ENCODE measurements around the gene SPPL3.
A peak's percentile ranks its signal among the peaks of the same experiment; 100 is the strongest.
"Not testable (repeated sequence)": the region's sequence is repeated elsewhere in the genome, so short reads cannot be mapped to it uniquely, and the experiment has no call there.

SPPL3 gene

DNA sequence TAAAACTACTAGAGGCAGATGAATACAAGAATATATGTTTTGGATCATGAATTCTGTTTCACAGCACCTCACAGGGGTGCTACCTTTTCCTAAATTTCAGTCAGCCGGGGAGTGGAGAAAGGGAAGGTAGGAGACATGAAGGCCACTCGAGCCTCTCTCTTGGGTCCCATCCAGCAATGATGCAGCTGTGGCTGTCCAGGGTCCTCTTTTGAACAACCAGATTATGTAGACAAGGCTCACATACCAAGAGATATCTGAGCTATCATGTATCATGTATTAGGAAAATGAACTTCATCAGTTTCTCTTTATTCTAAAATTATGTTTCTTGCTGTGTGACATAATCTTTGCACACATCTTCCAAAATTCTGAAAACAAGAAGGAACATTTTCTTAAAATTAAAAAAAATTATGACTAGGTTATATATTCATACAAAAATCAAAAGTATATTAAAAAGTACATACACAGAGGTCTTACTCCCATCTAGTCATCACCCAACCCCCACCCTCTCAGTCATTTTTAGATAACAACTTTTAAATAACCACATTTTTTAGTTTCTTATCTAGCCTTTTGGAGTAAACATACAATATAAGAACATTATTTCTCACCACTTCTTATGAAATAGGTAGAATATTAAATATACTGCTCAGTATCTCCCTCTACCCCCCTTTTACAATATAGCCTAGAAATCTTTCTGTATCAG lies 89.8 kb downstream of the SPPL3 start:
- no peak for DNase-seq

DNA sequence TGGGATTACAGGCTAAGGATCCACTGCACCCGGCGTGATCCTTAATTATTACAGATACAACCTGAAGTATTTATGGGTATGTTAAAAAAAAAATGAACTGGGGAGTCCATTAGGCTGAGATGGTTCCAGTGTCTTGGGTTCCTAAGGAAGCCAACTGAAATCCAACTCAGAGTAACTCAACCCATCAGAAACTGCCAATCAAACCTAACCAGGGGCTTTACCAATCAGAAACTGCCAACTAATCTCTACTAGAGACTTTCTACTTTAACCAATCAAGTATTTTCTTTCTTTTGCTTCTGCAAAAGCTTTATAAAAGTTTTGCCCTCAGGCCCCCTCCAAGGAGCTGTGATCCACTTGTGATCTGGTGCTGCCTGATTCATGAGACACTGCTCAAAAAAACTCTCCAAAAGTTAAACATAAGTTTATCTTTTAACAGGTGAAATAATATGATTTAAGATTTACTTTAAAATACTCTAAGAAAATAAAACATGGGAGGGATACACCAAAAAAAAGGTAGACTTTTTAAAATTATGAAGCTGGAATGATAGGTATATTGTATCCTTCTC lies 90.5 kb downstream of the SPPL3 start:
- DNase-seq = no peak

DNA sequence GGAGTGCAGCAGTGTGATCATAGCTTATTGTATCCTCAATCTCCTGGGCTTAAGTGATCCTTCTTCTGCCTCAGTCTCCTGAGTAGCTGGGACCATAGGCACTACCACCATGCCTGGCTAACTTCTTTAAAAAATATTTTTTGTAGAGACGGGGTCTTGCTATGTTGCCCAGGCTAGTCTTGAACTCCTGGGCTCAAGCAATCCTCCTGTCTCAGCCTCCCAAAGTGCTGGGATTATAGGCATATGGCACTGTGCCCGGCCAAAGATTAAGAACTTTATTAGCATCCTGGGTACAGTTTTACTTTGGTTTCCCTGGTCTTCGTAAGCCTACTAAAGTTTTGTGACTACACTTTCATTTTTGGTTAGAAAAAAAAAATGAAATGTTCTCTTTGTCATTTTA lies 94.1 kb downstream of the SPPL3 start:
- DNase-seq = no peak

DNA sequence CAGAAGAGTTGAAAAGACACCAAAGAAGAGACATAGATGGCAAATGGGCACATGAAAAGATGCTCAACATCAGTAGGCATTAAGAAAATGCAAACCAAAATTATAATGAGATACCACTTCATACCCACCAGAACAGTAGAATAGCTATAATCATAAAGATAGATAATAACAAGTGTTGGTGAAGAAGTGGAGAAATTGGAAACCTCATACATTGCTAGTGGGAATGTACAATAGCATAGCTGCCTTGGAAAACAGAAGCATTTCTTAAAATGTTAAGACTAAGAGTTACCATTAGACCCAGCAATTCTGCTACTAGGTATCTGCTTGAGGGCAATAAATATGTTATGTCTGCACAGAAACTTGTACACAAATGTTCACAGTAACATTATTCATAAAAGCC lies 99.7 kb downstream of the SPPL3 start:
- no peak for DNase-seq

DNA sequence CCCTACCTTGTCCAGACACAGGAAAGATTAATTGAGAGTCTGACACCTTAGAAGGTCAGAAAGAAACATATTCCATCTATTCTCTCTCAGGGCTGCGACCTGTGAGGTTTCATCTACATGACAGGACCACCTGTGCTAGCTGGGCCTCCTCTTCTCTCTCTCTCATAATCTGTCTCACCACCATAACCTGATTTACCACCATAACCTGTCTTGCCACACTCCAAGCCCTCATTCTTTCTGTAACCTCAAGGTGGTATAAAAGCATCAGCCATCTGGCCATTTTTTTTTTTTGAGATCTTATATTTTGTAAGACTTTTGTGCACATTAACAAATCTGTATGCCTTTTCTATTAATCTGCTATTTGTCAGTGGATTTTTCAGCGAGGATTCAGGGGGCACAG lies 103.0 kb downstream of the SPPL3 start:
- no peak for DNase-seq

DNA sequence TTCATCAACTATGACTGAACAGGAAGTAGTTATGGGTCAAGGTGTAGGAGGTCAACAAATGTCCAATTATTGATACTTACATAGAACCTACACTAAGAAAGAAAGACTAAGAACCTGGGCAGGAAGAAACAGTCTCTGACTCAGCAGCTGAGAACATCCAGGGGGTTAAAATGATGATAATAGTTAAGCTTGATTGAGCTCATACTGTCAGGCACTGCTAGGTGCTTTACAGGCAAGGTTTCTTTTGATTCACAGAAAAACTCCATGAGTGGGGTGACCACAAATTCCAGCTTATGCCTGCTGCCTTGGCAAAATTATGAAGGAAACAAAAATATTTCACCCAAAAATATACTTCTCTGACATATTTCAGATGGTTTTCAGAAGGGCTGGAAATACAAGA lies 103.5 kb downstream of the SPPL3 start:
- no peak for DNase-seq

DNA sequence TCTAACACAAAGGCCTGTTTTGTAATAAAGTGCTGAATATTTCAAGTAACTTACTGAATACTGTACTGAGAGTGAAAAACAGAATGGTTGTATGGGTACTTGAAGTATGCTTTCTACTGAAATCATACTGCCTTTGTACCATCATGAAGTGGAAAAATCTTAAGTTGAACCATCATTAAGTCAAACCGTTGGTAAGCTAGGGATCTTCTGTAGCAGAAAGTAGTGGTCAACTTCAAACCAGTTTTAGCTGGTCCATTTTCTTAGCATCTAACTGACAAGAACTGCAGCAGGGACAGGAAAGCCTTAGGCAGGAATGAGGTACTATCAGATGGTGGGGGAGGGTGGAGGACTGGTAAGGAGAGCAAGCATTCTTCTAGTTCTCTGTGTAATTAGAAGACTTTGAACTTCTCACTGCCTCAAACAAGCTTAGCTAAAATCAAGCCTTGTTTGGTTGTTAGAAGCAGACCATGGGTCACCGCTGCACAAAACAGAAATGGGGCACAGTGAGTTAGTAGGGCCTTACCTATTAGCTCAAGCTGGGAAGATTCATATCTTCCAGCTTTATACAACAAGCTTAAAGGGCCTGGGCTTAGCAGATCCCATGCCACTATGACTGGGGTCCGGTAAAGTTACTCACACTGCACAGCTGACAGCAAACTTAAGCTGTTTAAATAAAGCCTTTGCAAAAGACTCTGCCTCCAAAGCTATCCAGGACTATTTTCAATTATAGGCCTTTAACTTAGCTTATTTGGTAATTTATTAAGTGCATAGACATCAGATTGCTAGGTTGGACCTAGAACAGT lies 104.7 kb downstream of the SPPL3 start:
- no peak for DNase-seq

DNA sequence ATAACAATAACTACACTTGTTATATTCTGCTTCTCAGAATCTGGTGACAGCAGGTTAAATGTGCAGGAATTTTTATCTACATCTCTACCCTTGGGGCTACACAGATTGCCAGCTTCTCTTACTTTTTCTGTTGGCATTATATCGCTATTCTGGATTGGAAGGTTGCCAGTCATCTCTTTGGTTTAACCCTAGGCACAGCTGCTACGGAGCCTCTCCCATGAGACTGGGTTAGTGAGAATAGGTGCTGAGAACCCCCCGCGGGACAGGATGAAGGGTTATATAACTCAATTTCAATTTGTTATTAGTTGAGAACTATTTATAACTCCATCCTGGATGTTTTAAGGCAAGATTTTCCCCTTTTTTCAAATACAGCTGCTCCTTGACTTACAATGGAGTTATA lies 105.5 kb downstream of the SPPL3 start:
- peak; percentile 12 for DNase-seq

DNA sequence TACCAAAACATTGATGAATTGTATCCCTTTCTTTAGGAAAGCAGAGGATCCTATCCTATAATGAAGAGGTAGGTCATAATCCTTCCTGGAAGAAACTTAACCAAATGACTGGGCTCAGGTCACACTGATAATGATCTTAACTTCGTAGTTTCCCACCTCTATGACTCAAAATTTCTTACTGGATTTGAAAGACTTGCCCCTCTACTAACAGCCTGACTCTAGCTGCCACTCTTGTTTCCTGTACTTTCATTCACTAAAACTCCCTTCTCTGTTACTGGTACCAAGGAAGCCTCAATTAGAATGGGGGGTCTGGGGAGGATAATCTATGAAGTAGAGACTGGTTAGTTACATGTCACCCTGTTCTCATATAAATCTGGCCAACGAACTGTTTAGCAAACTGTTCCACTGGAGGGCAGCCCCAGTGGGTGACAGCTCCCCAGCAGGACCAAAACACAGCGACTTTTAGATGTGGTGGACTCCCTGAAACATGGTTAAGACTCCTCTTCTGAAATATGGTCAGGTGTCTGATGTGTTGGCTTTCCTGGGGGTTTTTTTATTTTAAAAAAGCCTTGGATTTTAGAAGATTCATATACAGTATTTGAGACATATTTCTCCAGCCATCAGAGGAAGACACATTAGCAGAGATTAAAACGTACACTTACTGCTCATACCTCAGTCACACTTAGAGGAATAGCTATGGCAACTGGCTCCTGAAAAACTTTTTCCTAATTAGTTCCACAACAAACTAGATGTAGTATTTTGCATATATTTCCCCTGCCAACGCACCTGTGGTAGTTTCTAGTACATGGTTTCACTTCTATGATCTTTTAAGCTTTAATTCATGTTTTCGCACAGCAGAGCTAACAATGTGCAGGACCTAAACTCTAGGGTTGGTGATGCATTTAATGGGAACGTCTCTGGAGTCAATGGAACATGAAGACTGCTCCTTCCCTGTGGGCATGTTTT lies 106.2 kb downstream of the SPPL3 start:
- no peak for DNase-seq

DNA sequence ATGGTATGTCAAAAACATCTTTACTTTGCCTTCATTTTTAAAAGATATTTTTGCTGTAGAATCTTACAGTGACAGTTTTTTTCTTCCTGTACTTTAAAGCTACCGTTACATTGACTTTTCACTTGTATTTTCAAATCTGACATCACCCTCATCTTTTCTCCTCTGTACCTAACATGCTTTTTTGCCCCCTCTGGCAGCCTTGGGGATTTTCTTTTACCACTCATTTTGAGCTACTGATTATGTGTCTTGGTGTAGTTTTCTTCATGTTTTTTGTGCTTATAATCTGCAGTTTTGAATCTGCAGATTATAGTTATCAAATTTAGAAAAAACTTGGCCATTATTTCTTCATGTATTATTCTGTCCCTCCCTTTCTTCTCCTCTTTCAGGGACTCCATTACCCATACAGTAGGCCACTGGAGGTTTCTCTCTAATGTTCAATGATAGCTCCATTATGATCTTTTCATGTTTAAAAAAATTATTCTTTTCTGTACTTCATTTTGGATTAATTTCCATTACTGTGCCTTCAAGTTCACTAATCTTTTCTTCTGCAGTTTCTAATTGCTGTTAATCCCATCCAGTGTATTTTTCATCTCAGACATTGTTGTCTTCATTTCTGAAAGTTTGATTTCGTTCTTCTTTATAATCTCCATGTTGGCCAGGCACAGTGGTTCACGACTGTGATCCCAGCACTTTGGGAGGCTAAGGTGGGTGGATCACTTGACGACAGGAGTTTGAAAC lies 108.5 kb downstream of the SPPL3 start:
- no peak for DNase-seq

DNA sequence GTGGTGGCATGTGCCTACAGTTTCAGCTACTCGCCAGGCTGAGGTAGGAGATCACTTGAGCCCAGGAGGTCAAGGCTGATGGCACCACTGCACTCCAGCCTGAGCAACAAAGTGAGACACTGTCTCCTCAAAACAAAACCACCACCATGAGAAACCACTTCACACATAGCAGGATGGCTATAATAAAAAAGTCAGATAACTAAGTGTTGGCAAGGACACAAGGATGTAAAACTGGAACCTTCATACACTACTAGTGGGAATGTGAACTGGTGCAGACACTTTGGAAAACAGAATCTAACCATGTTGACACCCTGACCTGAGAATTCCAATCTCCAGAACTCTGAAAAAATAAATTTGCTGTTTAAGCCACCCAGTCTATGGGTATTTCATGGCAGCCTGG lies 110.8 kb downstream of the SPPL3 start:
- DNase-seq = no peak

DNA sequence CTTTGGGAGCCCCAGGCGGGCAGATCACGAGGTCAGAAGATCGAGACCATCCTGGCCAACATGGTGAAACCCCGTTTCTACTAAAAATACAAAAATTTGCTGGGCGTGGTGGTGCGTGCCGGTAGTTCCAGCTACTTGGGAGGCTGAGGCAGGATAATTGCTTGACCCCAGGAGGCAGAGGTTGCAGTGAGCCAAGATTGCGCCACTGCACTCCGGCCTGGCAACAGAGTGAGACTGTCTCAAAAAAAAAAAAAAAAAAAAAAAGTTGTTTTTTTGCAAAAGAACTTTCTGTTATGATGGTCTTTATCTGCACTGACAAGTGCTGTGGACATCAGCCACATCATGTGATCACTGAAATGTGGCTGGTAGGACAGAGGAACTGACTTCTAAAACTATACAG lies 111.7 kb downstream of the SPPL3 start:
- not testable (repeated sequence) for DNase-seq

DNA sequence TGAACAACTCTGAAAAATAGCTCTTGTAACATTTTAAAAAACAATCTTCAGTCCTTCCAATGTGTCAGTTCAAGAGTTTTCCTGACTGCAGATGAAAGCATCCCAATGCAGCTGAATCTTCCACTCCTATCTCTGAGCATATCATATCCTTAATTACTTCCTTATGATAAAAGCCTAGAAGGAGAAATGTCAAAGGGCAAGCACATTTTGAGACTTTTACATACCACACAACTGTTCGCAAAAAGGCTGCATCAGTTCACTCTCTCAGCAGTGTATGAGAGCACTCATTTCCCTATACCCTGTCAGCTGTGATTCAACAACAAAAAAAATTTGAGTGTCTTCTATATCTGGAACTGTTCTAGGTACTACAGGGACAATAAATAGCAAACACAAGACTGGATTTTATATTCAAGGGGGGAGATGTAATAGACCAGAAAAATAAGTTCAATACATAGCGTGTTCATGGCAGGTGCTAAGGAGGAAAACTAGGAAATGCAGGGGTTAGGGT lies 112.4 kb downstream of the SPPL3 start:
- no peak for DNase-seq

DNA sequence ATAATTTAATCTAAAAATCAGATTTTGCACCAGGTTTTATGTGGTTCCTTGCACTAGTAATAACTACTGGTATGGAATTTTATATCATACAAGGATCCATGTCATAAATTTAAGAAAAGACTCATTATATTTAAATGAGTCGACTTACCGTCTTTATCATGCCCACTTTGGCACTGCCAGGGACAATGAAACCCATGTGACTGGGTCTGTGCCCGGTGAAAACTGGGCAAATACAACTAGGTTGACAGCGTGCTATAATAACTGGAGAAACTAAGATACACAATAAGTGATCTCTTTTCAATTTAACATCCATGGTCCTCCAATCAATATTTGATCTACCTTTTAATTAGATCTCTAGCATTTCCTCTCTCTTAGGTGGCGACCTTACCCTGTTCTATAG lies 114.0 kb downstream of the SPPL3 start:
- DNase-seq = no peak

DNA sequence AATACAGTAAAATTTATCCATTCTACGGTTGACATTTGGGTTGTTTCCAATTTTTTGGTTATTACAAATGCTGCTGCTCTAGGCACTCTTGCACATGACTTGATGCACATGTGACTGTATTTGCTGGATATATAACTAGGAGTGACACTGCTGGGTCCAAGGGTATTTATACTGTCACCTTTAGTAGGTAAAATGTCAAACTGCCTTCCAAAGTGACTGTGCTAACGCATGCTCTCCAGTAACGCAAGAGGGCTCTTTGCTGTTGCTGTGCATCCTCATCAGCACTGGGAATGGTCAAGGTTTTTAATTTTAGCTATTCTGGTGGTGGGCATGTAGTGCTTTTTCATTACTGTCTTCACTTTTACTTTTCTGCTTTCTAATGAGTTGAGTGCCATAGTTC lies 116.3 kb downstream of the SPPL3 start:
- DNase-seq = no peak

DNA sequence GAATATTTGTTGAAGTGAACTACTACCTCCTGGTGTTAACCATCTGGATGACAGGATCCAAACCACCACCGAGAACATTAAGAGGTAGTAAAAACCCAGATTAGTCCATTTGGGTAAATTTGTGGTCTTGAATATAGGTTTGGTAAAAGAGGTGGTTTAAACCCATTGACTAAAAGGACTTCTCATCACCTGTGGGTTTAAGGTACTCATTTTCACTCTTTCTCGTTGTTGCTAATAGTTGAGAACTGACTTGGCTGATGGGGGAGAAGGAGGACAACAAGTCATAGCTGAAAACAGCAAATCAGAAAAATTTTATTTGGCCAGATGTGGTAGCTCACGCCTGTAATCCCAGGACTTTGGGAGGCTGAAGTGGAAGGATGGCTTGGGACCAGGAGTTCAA lies 119.4 kb downstream of the SPPL3 start:
- DNase-seq = no peak

DNA sequence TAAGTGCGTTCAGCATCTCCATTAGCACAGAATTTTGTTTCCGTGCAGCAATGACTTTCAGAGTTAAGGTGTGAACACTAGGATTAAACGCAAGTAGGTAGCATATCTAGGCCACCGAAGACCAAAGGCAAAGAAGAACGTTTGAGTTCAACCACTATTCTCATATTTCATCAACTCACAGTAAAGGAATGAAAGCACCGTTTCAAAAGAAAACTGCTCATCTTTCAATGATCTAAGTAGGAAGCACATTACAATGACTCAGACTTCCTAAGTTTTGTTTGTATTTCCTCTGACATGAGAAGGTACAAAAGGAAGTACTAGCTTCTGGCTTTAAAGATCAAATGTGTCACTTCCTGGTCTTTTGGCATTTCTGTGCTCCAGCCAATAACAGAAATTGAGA lies 121.0 kb downstream of the SPPL3 start:
- no peak for DNase-seq

DNA sequence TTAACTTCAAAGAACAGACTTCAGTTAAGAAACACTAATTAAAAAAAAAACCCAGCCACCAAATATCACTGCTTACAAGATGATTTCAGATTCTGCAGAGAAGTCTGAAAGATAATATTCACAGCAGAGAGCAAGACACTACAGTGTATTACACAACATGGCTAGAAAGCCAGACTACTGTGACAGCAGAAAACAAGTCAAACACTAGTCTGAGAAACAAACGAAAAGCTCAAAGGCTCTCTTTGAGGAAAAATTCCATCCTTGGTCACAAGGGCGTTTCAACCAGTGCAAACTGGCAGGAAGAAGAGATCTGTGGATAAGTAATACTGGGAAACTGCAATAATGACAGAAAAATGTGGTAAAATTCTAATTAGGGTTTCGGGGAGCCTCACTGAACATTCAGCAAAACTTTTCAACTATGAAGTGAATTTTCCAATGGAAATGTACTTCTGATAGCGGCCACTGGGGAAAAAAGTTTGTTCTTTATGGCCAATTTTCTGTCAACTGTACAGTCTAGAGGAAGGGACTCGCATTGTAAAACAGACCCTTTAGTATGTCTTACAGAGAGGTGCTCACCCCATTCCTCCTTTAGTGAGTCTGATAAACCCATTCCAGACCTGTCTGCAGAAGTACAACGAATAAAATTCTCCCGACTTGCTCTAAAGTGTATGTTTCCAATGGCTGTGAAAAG lies 128.2 kb downstream of the SPPL3 start:
- DNase-seq = no peak

DNA sequence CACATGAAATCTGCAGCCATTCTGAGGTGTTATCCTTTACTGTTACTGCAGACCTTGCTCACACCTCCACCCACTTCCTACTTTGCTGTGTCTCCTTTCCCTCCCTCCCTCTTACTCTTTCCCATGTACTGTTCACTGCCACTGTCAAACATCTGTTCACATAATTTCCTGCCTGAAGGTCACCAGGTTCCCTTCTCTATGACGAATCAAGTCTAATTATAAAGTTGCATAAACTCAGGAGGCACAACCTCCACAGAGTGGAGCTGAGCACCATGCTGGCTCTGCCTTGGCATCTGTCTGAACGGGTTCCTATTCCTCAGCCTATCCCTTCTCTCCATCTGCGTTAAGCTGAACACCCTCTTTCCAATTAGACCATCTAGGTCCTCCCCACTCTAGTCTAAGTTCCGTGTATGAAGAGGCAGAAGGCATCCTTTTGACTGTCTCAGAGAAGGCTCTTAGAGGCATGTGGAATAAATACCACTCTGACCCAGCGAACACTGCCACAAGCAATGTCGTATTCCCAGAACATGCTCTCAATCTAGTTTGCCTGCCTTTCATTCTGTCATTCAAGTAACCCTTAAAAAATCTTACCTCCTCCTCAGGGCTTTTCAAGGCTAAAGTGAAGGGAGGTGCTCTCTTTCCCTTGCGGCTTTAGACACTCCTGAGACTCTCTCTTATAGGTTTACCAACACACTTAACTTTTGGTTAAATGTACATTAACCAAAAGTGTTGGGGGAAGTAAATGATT lies 129.8 kb downstream of the SPPL3 start:
- DNase-seq = no peak

DNA sequence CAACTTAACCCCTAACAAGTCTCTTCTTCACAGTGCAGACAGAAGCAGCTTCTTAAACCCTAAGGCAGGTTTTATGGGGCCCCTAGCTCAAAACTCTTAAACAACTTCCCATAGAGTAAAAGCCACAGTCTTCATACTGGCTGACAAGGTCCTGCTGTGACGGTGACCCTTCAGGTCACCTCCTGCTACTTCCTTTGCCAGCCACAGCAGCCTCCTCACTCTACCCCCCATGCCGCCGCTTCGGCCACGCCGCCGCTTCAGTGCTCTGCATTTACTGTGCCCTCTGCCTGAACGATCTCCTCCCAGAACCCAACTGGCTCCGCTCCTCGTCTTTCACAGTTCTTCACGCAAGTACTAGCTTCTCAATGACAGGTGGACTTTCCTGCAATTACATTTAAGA lies 133.1 kb downstream of the SPPL3 start:
- no peak for DNase-seq
